DOHH2 (cell line): Measurements from ENCODE around the gene SEMA5B.

Experiments used
- H3F3A ChIP-seq: fragments of 200-600 bp; sonication (generic), shearing (Covaris generic); 2 replicates; pipeline ENCODE4 v1.6.0; 2016; ENCODE audit warnings: antibody characterized with exemption, mild to moderate bottlenecking; ENCODE audit not compliant: control insufficient read depth, insufficient read depth
- H3K27ac ChIP-seq: fragments of 200-600 bp; sonication (generic); 2 replicates; pipeline ENCODE4 v1.5.1; 2014; ENCODE audit warnings: low read depth, mild to moderate bottlenecking, low read length, moderate library complexity
- H3K27me3 ChIP-seq: fragments of 200-600 bp; sonication (generic); 2 replicates; pipeline ENCODE4 v1.6.1; 2014; ENCODE audit warnings: mild to moderate bottlenecking, low read length, mixed read lengths; ENCODE audit not compliant: control insufficient read depth
- H3K36me3 ChIP-seq: fragments of 200-600 bp; sonication (generic); 2 replicates; pipeline ENCODE4 v1.6.1; 2014; ENCODE audit warnings: mild to moderate bottlenecking, low read length, moderate library complexity, mixed read lengths; ENCODE audit not compliant: control insufficient read depth
- H3K4me1 ChIP-seq: fragments of 200-600 bp; sonication (generic); 2 replicates; pipeline ENCODE4 v1.6.1; 2014; ENCODE audit warnings: mild to moderate bottlenecking, low read length, mixed read lengths; ENCODE audit not compliant: control insufficient read depth
- H3K4me2 ChIP-seq: fragments of 200-600 bp; sonication (generic); 2 replicates; pipeline ENCODE4 v1.6.0; 2014; ENCODE audit warnings: mild to moderate bottlenecking, low read length, moderate library complexity
- H3K4me3 ChIP-seq: fragments of 200-600 bp; sonication (generic); 2 replicates; pipeline ENCODE4 v1.5.1; 2014; ENCODE audit warnings: mild to moderate bottlenecking, low read length, mixed read lengths
- H3K79me2 ChIP-seq: fragments of 200-600 bp; sonication (generic); 2 replicates; pipeline ENCODE4 v1.6.1; 2014; ENCODE audit warnings: mild to moderate bottlenecking, low read length, mixed read lengths; ENCODE audit not compliant: control insufficient read depth
- H3K9me2 ChIP-seq: fragments of 200-600 bp; sonication (generic); replicated peaks from 2 replicates; pipeline ENCODE4 v1.6.1; 2014; ENCODE audit warnings: mild to moderate bottlenecking, low read length, mixed read lengths; ENCODE audit not compliant: control insufficient read depth
- H3K9me3 ChIP-seq: fragments of 200-600 bp; sonication (generic); 2 replicates; pipeline ENCODE4 v1.6.1; 2014; ENCODE audit warnings: antibody characterized with exemption, low read length, mixed read lengths; ENCODE audit not compliant: control insufficient read depth, insufficient read depth
- H4K20me1 ChIP-seq: fragments of 200-600 bp; sonication (generic); 2 replicates; pipeline ENCODE4 v1.6.0; 2014; ENCODE audit warnings: low read depth, mild to moderate bottlenecking, antibody characterized with exemption, low read length, moderate library complexity; ENCODE audit not compliant: control insufficient read depth, insufficient read depth
- CTCF ChIP-seq: fragments of 200-600 bp; sonication (generic); IDR thresholded peaks from one replicate; pipeline ENCODE4 v1.5.1; 2014; ENCODE audit warnings: antibody characterized with exemption, mild to moderate bottlenecking, low read depth, low read length; ENCODE audit not compliant: poor library complexity, severe bottlenecking
- EZH2phosphoT487 ChIP-seq: fragments of 200-600 bp; sonication (generic); IDR thresholded peaks from 2 replicates; pipeline ENCODE4 v1.6.1; 2017; ENCODE audit warnings: borderline replicate concordance, mild to moderate bottlenecking, antibody characterized with exemption, low read length, moderate library complexity, mixed read lengths

Gene SEMA5B

GRCh38 chr3:123058505-123058904 lies 30.9 kb upstream of the SEMA5B start:
- Histone ChIP-seq H3K79me2 (no peaks in the 10 kb centered on the region), H3K27me3 (peaks cover 18% of the 10 kb centered on the region; the same call in 1 of the 2 replicates), H3K9me2 (no peaks in the 10 kb centered on the region), H3K4me1 (no peaks in the 10 kb centered on the region), H3F3A (no peaks in the 10 kb centered on the region), H3K36me3 (no peaks in the 10 kb centered on the region), H4K20me1 (0 out of 2 replicates have a peak, but pooled peaks cover 2% of the 10 kb centered on the region), H3K4me3 (no peak overlapping the region), H3K27ac (no peak overlapping the region), H3K4me2 (no peak overlapping the region), H3K9me3 (no peaks in the 10 kb centered on the region)
- TF ChIP-seq CTCF: no peak
- TF ChIP-seq EZH2phosphoT487: no peak

- Histone ChIP-seq H3K27ac (no peak overlapping the region), H3K9me2 (no peaks in the 10 kb centered on the region), H3K4me2 (no peak overlapping the region), H3K79me2 (no peaks in the 10 kb centered on the region), H3K4me3 (no peak overlapping the region), H3K36me3 (no peaks in the 10 kb centered on the region), H4K20me1 (no peaks in the 10 kb centered on the region), H3K27me3 (peaks cover 17% of the 10 kb centered on the region), H3F3A (no peaks in the 10 kb centered on the region), H3K9me3 (no peaks in the 10 kb centered on the region), H3K4me1 (no peaks in the 10 kb centered on the region)
- TF ChIP-seq EZH2phosphoT487: no peak
- TF ChIP-seq CTCF: no peak
Observed at GRCh38 chr3:123055352-123055751, 27.8 kb upstream of the SEMA5B start.

- Histone ChIP-seq H3K4me3 (no peak overlapping the region), H3K9me2 (no peaks in the 10 kb centered on the region), H3F3A (no peaks in the 10 kb centered on the region), H3K79me2 (no peaks in the 10 kb centered on the region), H3K4me2 (no peak overlapping the region), H3K27me3 (peaks cover 19% of the 10 kb centered on the region), H3K27ac (no peak overlapping the region), H3K36me3 (no peaks in the 10 kb centered on the region), H3K4me1 (no peaks in the 10 kb centered on the region), H4K20me1 (no peaks in the 10 kb centered on the region), H3K9me3 (no peaks in the 10 kb centered on the region)
- TF ChIP-seq CTCF (no peak), EZH2phosphoT487 (no peak)
Observed at GRCh38 chr3:123054931-123055330, 27.4 kb upstream of the SEMA5B start.
